Measurements from ENCODE around the gene TRANK1.

DNA sequence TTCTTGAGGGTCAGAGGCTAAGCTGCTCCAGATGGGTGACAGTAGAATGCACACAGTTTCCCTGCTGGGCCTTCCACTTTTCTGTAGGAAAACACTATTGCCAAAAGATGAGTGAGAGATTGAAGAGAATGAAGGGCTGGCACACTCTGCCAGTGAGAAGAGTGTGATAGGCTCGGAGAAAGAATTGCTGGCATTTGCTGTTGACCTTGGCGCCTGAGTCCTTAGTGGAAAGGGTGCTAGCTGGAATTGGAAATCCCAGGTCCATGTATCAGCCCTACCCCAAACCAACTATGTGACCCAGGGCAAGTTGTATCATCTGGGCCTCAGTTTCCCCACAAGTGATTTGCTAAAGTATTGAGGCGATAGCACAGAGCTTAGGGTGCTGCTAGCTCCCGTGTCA lies 120.4 kb downstream of the TRANK1 start:
- TF ChIP-seq POLR2AphosphoS5 (IDR thresholded peaks at IDR 0.05) (no peak), POLR2A (IDR thresholded peaks at IDR 0.05; ENCODE audit: low read depth) (no peak), EP300 (IDR thresholded peaks at IDR 0.05) (no peak)
- TF ChIP-seq, protein P1, sequence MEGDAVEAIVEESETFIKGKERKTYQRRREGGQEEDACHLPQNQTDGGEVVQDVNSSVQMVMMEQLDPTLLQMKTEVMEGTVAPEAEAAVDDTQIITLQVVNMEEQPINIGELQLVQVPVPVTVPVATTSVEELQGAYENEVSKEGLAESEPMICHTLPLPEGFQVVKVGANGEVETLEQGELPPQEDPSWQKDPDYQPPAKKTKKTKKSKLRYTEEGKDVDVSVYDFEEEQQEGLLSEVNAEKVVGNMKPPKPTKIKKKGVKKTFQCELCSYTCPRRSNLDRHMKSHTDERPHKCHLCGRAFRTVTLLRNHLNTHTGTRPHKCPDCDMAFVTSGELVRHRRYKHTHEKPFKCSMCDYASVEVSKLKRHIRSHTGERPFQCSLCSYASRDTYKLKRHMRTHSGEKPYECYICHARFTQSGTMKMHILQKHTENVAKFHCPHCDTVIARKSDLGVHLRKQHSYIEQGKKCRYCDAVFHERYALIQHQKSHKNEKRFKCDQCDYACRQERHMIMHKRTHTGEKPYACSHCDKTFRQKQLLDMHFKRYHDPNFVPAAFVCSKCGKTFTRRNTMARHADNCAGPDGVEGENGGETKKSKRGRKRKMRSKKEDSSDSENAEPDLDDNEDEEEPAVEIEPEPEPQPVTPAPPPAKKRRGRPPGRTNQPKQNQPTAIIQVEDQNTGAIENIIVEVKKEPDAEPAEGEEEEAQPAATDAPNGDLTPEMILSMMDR (IDR thresholded peaks at IDR 0.05), result no peak

Data from esophagus muscularis mucosa (tissue), 4 donors.